NCI-H69 (cell line): ENCODE data around the gene HECW1.
A peak's percentile ranks its signal among the peaks of the same experiment; 100 is the strongest.
"Not testable (repeated sequence)": the region's sequence is repeated elsewhere in the genome, so short reads cannot be mapped to it uniquely, and the experiment has no call there.

Experiments
- DNase-seq: peaks from one replicate; lab custom pipeline; 2025; lab: John Stamatoyannopoulos, UW

Gene HECW1

DNA sequence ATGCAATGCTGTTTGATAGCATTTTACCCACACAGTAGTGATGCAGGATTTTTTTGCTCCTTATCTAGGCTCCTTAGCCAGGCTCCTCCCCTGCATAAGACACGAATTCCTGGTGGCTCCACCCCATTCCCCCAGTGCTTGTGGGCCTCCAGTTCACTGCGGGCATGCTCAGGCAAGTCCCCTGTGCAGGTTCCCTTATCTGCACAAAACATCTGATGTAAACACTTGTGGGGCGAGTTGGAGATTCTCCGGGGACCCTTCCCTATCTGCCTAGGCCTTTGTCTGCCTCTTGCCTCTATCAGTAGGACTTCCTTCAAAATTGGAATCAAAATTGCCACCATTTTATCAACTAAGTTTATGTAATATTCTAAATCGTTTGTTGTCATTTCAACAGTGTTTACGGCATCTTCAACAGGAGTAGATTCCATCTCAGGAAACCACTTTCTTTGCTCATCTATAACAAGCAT, 465.1 kb downstream of the HECW1 start:
- DNase-seq = peak; percentile 46

DNA sequence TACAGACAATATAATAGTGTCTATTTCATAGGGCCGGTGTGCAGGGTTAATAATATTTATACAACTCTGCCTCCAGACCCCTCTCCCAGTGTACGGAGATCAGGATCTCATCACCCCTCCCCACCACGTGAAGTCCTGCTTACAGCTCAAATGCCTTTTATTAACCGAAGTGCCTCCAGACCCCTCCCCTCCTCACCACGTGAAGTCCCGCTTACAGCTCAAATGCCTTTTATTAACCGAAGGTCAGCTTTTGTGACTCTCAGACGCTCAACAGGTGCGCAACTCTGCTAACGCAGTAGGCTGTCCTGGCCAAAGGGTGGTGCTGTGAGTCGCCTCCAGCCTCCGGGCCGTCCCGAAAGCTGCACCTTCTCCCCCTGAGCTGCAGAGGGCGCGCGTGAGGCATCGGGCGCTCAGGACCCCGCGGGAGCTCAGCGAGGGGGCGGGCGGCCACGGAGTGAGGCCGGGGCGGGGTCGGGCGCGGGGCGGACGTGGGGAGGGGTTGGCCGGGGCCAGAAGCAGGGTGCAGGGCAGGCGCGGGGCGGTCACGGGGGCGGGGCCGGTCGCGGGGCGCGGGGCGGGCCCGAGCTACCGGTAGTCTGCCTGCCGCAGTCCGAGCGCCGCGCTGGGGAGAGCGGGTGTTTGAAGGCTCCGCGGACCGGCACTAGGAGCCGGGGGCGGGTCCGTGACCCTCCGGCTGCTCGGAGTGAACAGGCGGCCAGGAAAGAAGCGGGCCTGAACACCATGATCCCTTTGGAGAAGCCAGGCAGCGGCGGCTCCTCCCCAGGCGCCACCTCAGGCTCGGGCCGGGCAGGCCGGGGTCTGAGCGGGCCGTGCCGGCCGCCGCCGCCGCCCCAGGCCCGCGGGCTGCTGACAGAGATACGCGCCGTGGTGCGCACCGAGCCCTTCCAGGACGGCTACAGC, 470.3 kb downstream of the HECW1 start, which contains the start of gene STK17A:
Gene STK17A (plus strand): TSS at position 606 of the 921 bp plus-strand sequence. CDS start 136 bp downstream, at position 742.
- DNase-seq = peak; percentile 95

GRCh38 chr7:43583424-43584194, 471.2 kb downstream of the HECW1 start:
- peak; percentile 83 for DNase-seq

GRCh38 chr7:43584195-43584586, 471.7 kb downstream of the HECW1 start:
- peak; percentile 35 for DNase-seq

DNA sequence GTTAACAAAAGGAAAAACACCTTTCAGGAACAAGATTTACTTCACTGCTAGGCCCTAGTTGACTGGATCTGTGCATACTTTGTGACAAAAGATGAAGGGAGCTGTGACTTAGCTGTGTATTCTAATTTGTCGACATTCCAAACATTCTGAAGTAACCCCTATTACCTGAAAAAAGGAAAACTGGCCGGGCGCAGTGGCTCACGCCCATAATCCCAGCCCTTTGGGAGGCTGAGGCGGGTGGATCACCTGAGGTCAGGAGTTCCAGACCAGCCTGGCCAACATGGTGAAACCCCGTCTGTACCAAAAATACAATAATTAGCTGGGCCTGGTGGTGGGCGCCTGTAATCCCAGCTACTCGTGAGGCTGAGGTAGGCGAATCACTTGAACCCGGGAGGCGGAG, 472.3 kb downstream of the HECW1 start:
- not testable (repeated sequence) for DNase-seq

- DNase-seq = peak; percentile 32
Measured at GRCh38 chr7:43585562-43585961, 473.1 kb downstream of the HECW1 start.

DNA sequence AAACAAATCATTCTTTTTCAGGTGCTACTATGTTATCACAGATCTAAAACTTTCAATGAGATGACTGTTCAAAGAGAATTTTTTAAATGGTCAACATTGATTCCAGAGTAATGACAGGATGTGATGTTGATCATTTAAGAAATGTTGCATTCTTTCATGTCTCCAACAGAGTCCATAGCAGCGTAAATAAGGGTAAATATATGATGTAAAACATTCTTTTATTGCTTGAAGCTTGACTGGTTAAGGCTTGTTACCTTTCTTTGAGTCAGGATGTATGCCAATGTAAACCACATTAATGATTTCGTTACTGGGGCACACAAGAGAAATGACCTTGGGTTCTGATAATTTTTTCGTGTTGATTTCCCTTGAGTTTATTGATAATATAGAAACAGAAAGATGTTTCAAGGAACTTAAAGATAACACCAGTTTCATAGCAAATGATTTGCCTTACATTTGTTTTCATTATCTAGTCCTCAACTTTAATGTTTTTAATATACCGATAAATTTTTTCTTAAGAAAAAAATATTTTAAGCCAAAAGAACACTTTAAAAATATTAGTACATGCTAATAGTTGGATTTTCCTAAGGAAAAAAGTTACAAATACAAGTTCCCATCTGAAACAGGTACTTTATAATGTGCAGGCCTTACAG, 473.9 kb downstream of the HECW1 start:
- DNase-seq = peak; percentile 51

DNA sequence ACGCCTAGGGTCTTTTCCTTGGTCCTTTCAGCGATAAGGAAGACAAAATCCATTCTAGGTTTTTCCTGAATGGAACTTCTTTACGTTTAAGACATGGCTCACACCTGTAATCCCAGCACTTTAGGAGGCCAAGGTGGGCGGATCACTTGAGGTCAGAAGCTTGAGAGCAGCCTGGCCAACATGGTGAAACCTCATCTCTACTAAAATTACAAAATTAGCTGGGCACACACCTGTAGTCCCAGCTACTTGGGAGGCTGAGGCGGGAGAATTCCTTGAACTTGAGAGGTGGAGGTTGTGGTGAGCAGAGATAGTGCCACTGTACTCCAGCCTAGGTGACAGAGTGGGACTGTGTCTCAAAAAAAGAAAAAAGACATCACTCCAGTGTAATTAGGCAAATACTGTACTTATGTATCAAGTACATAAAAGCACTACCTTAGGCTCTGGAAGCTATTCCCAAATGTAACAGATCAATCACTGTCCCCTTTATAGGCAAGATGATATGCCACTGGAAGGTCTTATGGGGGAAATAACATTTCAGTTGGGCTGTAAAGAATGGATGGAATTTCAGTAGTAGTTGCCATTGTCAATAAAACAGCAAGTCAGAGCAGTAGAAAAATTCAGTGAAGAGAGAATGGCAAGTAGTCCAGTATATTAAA, 476.2 kb downstream of the HECW1 start:
- DNase-seq = peak; percentile 58

DNA sequence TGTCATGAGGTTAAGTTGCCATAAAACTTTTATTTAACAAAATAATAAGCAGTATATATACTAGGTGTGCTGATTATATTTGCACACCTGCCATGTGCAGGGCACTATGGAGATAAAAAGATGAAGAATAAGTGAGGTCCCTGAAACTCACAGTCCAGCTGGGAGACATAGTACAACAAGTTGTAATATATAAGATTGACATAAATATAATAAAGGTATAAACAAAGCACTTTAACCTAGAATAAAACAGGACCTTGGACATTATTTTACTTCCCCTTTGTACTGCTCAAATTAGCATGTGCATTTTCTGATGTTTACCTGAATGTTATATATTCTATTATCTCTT, 476.7 kb downstream of the HECW1 start:
- DNase-seq = peak; percentile 58

GRCh38 chr7:43589728-43590127, 477.3 kb downstream of the HECW1 start:
- DNase-seq = no peak

GRCh38 chr7:43590862-43591557, 478.6 kb downstream of the HECW1 start:
- DNase-seq = no peak

DNA sequence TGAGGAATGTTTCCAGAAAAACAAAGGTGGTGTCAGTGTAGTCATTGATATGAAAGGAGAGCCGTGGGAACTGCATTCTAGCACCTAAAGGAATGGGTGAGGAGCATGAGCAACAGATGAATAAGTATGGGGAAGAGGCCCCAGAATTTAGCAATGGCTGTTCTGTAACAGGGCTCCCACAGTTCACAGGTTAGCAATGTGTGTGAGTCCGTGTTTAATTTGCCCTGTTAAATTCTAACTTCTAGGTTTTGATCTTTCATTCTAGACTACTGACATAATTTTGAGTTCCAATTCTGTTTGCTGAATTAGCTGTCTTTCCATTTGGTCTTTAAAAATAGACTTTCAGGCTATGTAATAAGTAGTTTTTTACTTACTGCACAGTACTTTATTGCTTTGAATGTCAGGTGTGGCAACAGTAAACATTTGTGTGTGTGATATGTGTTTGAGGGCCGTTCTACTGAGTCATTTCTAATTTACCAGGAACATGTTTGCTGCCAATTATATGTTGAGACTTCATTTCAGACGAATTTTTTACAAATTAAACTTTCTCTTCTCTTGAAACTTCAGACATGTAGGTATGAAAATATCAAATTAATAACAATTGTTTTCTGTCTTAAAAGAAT, 479.2 kb downstream of the HECW1 start:
- no peak for DNase-seq

- DNase-seq = no peak
Measured at GRCh38 chr7:43592326-43592725, 479.9 kb downstream of the HECW1 start.

DNA sequence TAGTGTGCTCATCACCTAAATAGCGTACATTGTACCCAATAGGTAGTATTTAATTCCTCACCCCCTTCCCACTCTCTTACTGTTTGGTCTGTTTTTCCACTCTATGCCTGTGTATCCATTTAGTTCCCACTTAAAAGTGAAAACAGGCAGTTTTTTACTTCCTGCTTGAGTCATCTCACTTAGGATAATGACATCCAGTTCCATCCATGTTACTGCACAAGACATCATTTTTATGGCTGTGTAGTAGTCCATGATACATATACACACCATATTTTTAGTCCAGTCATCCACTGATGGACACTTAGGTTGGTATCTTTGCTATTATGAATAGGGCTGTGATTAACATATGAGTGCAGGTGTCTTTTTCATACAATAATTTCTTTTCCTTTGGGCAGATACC, 480.6 kb downstream of the HECW1 start:
- no peak for DNase-seq

DNA sequence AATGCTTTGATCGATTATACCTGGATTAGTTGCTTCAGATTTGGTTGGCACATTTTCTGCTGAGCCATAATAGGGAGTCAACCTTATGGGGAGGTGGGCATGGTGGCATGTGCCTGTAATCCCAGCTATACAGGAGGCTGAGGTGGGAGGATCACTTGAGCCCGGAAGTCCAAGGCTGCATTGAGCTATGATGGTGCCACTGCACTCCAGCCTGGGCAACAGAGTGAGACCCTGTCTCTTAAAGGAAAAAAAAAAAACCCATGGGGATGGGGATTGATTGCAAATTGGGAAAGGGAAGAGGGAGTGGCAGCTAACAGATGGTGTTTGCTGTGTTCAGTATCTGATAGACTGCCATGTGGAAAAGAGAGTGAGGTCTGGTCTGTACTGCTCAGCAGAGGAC, 481.6 kb downstream of the HECW1 start:
- DNase-seq = peak; percentile 34

DNA sequence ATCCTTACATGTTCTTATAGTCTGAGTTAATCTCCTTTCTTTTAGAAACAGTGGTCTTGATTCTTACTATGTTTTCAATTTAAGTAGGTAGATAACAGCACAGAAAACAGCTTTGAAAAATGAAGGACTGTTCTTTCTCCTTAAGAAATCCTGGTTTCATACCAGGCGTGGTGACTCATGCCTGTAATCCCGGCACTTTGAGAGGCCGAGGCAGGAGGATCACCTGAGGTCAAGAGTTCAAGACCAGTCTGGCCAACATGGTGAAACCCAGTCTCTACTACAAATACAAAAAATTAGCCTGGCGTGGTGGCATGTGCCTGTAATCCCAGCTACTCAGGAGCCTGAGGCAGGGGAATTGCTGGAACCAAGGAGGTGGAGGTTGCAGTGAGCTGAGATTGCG, 484.0 kb downstream of the HECW1 start:
- not testable (repeated sequence) for DNase-seq

DNA sequence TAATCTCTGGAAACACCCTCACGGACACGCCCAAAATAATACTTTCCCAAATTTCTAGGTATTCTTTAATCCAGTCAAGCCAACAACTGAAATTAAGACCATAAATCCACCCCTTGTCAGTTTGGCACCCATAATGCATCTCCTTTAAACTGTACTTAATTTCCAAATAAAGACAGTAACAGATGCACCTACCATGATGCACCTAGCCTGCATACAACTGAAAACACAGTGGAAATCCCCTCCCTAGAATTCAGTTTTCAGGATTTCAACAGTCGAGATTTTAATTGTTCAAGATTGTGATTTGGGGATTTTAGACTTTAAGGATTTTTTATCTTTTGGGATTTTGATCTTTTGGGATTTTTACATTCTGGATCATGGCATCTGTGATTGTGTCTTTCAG, 487.6 kb downstream of the HECW1 start:
- no peak for DNase-seq

DNA sequence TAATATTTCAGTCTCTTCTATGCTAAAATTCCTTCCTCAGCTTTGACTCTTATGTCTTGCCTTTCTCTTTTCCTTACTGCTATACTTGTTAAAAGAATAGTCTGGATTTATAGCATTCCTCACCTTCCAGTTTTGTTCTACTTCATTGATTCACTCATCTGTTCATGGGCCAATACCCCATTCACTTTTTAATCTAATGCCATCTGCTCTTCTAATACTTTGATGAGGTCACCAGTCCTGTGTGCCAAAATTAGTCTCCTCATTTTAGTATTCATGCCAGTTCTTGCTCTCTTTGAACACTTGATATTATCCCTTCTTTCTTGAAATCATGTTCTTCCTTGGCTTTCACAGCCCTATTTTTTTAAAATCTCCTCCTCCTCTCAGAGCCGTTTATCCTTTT, 489.8 kb downstream of the HECW1 start:
- DNase-seq = no peak

DNA sequence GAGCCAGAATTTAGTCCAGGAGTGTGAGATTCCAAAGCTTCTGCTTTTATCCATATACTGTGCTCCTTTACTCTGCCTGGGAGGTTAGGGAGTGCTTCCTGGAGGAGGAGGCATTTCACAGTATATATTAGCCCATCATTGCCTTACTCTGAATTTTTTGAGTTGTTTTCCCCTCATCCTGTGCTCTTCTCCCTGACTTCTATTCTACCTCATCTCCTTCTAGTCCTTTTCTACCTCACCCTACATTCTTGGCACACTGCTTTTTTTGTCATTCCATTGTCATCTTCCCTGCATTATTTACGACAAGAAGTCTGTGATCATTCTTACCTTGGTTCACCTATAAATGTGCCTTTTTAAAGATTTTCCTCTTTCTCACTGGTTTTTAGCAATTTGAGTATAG, 491.8 kb downstream of the HECW1 start:
- DNase-seq = no peak

- DNase-seq = no peak
Measured at GRCh38 chr7:43609097-43609496, 496.6 kb downstream of the HECW1 start.

- DNase-seq = no peak
Measured at GRCh38 chr7:43612128-43612527, 499.7 kb downstream of the HECW1 start.
